OCI-LY1 (cell line): ENCODE data around the gene PRKG2.
"Not testable (repeated sequence)": the region's sequence is repeated elsewhere in the genome, so short reads cannot be mapped to it uniquely, and the experiment has no call there.

Experiments
- EZH2 ChIP-seq: fragments of 200-600 bp; sonication (generic), shearing (Covaris generic); IDR thresholded peaks from 2 replicates; pipeline ENCODE4 v1.8.0; 2017; ENCODE audit warnings: borderline replicate concordance, mixed run types, mild to moderate bottlenecking, antibody characterized with exemption, low read length, moderate library complexity, mixed read lengths
- TF ChIP-seq, protein P1 (sequence below): fragments of 200-600 bp; sonication (generic), shearing (Covaris generic); IDR thresholded peaks from 2 replicates; pipeline ENCODE4 v1.5.1; 2017; ENCODE audit warnings: mild to moderate bottlenecking, antibody characterized with exemption, low read length, moderate library complexity, mixed read lengths

- TF ChIP-seq, protein P1, sequence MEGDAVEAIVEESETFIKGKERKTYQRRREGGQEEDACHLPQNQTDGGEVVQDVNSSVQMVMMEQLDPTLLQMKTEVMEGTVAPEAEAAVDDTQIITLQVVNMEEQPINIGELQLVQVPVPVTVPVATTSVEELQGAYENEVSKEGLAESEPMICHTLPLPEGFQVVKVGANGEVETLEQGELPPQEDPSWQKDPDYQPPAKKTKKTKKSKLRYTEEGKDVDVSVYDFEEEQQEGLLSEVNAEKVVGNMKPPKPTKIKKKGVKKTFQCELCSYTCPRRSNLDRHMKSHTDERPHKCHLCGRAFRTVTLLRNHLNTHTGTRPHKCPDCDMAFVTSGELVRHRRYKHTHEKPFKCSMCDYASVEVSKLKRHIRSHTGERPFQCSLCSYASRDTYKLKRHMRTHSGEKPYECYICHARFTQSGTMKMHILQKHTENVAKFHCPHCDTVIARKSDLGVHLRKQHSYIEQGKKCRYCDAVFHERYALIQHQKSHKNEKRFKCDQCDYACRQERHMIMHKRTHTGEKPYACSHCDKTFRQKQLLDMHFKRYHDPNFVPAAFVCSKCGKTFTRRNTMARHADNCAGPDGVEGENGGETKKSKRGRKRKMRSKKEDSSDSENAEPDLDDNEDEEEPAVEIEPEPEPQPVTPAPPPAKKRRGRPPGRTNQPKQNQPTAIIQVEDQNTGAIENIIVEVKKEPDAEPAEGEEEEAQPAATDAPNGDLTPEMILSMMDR: not testable (repeated sequence)
- TF ChIP-seq EZH2: not testable (repeated sequence)
Measured at GRCh38 chr4:81222082-81222472, 7.1 kb upstream of the PRKG2 start.
